Endometrial microvascular endothelial cells (primary cell): ENCODE results near the gene ZBTB20. TPM values are rescaled to one million over a fixed set of nuclear protein-coding genes. Genes with fewer than 3 reads are reported as not detected.

ENCODE experiments used
- in situ Hi-C: cut with HindIII; loops from 2 replicates; pipeline ENCODE4 v1.10.0; 2017; ENCODE audit warnings: low sequenced_read_pairs, low pct_unique_long_range_greater_than_20kb; ENCODE audit errors: inconsistent ontology term
- total RNA-seq: library from RNA; depleted of rRNA; stranded (reverse); fragments of >200 nt; gene quantifications from one replicate; pipeline ENCODE4 v1.2.3, GENCODE V29; 2015; ENCODE audit errors: inconsistent ontology term

ZBTB20 gene
- total RNA-seq, 1 donor from 2014 or later: 6.2 TPM

GRCh38 chr3:114466251-114466650 is 680.8 kb downstream of the ZBTB20 start:
- in situ Hi-C loops: no loop called here

- in situ Hi-C loops: no loop called here
These were observed 682.5 kb downstream of the ZBTB20 start for GRCh38 chr3:114464548-114464947.

GRCh38 chr3:114462750-114463149 is 684.3 kb downstream of the ZBTB20 start:
- in situ Hi-C loops: no loop called here

- in situ Hi-C loops: no loop called here
These were observed 686.6 kb downstream of the ZBTB20 start for GRCh38 chr3:114460459-114460858.

DNA sequence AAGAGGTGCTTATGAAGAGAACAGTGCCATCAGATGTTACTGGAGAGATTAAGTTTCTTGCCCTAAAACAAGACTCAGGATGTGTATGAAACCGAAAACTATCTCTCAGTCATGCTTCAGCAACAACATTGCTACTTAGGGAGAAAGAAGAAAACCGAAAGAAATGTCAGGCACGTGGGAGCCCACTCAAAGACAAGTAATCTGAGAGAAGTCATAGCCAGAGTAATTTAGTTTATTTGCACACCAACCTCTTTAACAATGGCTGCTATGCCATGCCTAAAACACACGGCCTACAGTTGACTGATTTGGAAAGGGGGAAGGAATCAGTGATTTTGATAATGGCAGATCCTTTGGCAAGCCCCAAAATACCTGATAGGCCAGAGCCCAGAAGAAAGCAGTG is 690.3 kb downstream of the ZBTB20 start:
- in situ Hi-C loops: no loop called here

GRCh38 chr3:114455432-114455831 is 691.7 kb downstream of the ZBTB20 start:
- in situ Hi-C loops: no loop called here

- in situ Hi-C loops: no loop called here
These were observed 692.4 kb downstream of the ZBTB20 start for GRCh38 chr3:114454551-114455251.

- in situ Hi-C loops: no loop called here
These were observed 693.7 kb downstream of the ZBTB20 start for GRCh38 chr3:114453361-114453780.

- in situ Hi-C loops: no loop called here
These were observed 694.2 kb downstream of the ZBTB20 start for GRCh38 chr3:114452937-114453336.

DNA sequence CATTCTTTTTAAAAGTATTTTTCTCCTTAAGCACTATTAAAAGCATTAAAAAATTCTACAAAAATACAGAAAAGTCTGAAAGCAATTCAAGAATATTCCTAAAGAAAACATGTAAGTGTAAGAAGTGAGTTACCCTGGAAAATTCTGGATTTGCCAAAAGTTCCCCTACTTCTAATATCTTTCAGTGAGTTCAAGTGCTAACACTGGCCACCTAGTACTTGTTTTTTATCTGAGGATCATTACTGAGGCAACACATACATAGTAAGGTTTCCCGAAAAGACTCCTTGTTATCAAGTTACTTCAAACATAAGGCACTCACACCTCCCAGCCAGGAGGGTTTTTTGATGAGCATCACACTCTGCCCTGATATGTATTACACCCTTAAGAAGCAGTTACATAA is 694.8 kb downstream of the ZBTB20 start:
- in situ Hi-C loops: no loop called here

DNA sequence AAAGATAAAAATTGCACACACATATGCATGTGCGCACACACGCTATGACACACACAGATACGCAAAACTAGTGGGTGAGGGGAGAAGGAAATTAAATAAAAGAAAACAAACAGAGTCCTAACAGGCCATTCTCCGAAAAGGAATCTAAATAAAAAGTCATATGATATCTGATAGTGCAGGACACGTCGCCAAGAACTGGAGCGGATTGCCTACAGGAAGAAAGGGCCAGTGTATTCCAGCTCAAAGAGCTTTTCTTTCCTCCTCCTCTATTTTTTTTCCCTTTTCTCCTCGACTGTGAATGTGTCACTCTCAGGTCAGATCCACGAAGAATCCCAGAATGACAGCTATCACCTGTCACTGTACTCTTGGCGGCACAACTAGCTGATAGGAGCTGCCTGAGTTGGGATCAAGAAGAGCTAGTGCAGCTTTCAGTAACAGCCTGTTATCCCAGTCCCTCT is 695.5 kb downstream of the ZBTB20 start:
- in situ Hi-C loops: no loop called here

GRCh38 chr3:114451051-114451451 is 696.0 kb downstream of the ZBTB20 start:
- in situ Hi-C loops: no loop called here

DNA sequence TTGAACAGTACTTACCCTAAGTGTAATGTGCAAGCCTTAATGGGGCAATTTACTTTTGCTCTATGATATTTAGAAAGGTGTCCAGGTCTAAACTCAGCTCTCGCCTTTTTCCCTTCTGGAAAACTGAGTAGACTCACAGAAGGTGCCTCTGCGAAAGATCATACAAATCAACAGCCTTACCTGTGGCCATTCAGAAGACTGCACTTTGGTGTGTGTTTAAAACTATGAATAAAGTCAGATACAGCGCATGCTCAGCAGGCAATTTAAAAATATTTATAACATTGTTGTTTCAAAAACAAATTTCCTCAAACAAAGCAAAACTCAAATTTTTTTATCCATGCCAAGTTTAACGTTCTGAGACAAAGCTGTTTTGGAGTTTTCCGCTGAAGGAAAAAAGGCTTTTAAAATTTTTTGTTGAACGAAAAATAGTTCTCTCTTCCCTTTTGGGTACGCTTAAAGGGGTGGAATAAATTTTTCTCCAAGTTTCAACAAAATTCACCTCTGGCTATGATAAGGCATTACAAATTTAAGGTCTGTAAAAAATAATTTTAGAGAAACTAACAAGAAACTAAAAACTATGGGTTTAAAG is 697.0 kb downstream of the ZBTB20 start:
- in situ Hi-C loops: no loop called here

- in situ Hi-C loops: no loop called here
These were observed 697.6 kb downstream of the ZBTB20 start for GRCh38 chr3:114449271-114450007.

GRCh38 chr3:114447950-114448479 is 699.1 kb downstream of the ZBTB20 start:
- in situ Hi-C loops: no loop called here

DNA sequence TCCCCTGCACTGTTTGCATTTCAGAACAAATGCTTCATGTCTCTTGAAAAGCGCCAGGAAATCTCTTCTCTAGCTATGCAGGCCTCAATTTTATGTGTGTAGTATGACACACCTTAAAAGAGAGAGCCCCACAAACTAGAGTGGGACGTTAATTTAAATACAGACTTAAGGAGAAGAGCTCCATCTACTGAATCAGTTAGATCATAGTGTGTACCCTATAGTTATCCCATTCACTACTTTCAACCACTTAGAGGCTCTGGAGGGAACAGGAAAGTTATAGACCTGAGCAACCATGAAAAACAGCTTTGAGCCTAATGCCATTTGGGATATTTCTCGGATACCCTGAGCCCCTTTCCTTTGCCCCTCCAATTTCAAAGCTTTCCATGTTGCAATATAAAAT is 699.5 kb downstream of the ZBTB20 start:
- in situ Hi-C loops: no loop called here

DNA sequence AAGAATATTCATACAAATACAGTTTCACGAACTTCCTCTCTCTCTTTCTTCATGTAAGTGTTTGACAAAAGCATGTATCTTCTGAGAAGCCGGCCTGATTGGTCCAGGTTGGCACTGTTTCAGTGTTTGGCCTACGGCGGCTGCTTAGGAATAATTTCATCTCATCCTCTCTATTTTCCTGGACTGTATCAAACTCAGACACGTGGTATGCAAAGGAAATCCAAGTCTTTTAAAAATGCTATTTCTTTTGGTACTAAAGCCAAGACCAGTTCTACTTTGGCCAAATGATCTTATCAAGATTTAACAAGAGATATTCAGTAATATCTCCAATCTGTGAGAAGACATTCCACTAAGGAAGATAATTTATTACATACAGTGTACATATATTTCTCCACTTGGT is 700.5 kb downstream of the ZBTB20 start:
- in situ Hi-C loops: no loop called here

GRCh38 chr3:114445233-114445632 is 701.9 kb downstream of the ZBTB20 start:
- in situ Hi-C loops: no loop called here

DNA sequence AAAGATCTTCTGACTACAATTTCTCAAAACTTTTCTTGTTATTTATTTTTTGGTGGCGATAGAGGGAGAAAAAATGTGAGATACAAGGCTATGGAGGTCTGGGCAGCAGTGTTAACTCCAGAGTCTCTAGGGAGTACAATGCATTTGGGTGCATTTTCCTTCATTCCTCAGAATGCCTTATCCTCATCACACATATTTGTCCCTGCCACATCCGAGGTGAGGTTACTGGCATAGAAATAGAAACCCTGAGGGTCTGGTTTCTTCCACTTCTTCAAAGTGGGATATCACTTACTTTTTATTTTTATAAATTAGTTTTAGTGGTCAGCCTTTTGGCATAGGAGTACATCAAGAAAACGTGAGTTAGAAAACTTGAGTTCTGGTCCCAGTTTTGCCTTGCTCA is 702.9 kb downstream of the ZBTB20 start:
- in situ Hi-C loops: no loop called here

- in situ Hi-C loops: no loop called here
These were observed 704.8 kb downstream of the ZBTB20 start for GRCh38 chr3:114442246-114442645.
